HepG2 (cell line): Measurements from ENCODE around the gene MYO7A. TPM values are rescaled to one million over a fixed set of nuclear protein-coding genes. Genes with fewer than 3 reads are reported as not detected.

ENCODE experiments used
- BORCS8-MEF2B ChIP-seq: sonication (generic); formaldehyde crosslinking; IDR thresholded peaks from 2 replicates; pipeline ENCODE4 v1.8.0; 2022; ENCODE audit warnings: mild to moderate bottlenecking, missing genetic modification reagents
- CAMTA2 ChIP-seq: sonication (generic); formaldehyde crosslinking; IDR thresholded peaks from 2 replicates; pipeline ENCODE4 v1.4.0; 2020; ENCODE audit warnings: mild to moderate bottlenecking, missing genetic modification reagents, borderline replicate concordance
- HDAC2 ChIP-seq: sonication (generic); formaldehyde crosslinking; IDR thresholded peaks from 2 replicates; pipeline ENCODE4 v1.4.0; 2020; ENCODE audit warnings: missing genetic modification reagents
- IRF9 ChIP-seq: sonication (generic); formaldehyde crosslinking; IDR thresholded peaks from 2 replicates; pipeline ENCODE4 v1.8.0; 2022; ENCODE audit warnings: missing genetic modification reagents, mild to moderate bottlenecking, borderline replicate concordance
- NKX3-1 ChIP-seq: sonication (generic); formaldehyde crosslinking; IDR thresholded peaks from 2 replicates; pipeline ENCODE4 v1.5.0; 2020; ENCODE audit warnings: missing genetic modification reagents
- RARA ChIP-seq: IDR thresholded peaks from 2 replicates; pipeline ENCODE4 v1.6.1; 2016; ENCODE audit warnings: missing genetic modification reagents, missing compliant biosample characterization
- RBAK ChIP-seq: sonication (generic); formaldehyde crosslinking; IDR thresholded peaks from 2 replicates; pipeline ENCODE4 v1.5.1; 2020; ENCODE audit warnings: mild to moderate bottlenecking, missing genetic modification reagents
- RERE ChIP-seq: IDR thresholded peaks from 2 replicates; pipeline ENCODE4 v1.6.1; 2016; ENCODE audit warnings: low read depth, missing genetic modification reagents, missing compliant biosample characterization
- SIX4 ChIP-seq: sonication (generic); formaldehyde crosslinking; IDR thresholded peaks from 2 replicates; pipeline ENCODE4 v1.4.0; 2020; ENCODE audit warnings: missing genetic modification reagents
- SMAD3 ChIP-seq: sonication (generic); formaldehyde crosslinking; IDR thresholded peaks from 2 replicates; pipeline ENCODE4 v1.4.0; 2020; ENCODE audit warnings: missing genetic modification reagents
- SMARCE1 ChIP-seq: fragments of 450-650 bp; IDR thresholded peaks from 2 replicates; pipeline ENCODE4 v1.6.1; 2017; ENCODE audit warnings: borderline replicate concordance
- TEAD3 ChIP-seq: optimal IDR thresholded peaks from 2 replicates; pipeline ENCODE3; 2016; ENCODE audit warnings: borderline replicate concordance
- TMF1 ChIP-seq: sonication (generic); formaldehyde crosslinking; IDR thresholded peaks from 2 replicates; pipeline ENCODE4 v1.8.1; 2022; ENCODE audit warnings: low read depth, missing genetic modification reagents
- ZNF121 ChIP-seq: sonication (generic); formaldehyde crosslinking; IDR thresholded peaks from 2 replicates; pipeline ENCODE4 v1.5.0; 2020; ENCODE audit warnings: mild to moderate bottlenecking, missing genetic modification reagents
- ZNF33B ChIP-seq: sonication (generic); formaldehyde crosslinking; IDR thresholded peaks from 2 replicates; pipeline ENCODE4 v1.5.1; 2020; ENCODE audit warnings: mild to moderate bottlenecking, missing genetic modification reagents
- ZNF687 ChIP-seq: sonication (generic); formaldehyde crosslinking; IDR thresholded peaks from 2 replicates; pipeline ENCODE4 v1.5.1; 2020; ENCODE audit warnings: mild to moderate bottlenecking, missing genetic modification reagents, moderate library complexity
- ZNF841 ChIP-seq: sonication (generic); formaldehyde crosslinking; IDR thresholded peaks from 2 replicates; pipeline ENCODE4 v1.8.1; 2023; ENCODE audit warnings: missing genetic modification reagents, borderline replicate concordance
- ZSCAN30 ChIP-seq: sonication (generic); formaldehyde crosslinking; IDR thresholded peaks from 2 replicates; pipeline ENCODE4 v1.5.0; 2020; ENCODE audit warnings: mild to moderate bottlenecking, missing genetic modification reagents
- polyA plus RNA-seq, 8 experiments: library from polyadenylated mRNA; depleted of rRNA in 3 of 8; stranded (reverse) in 7 of 8; unstranded in 1 of 8; fragments of >200 nt; fragmentation: Illumina TruSeq in 4 of 8; extraction: Trizol in 4 of 8; gene quantifications; 2 replicates each; pipeline versions ENCODE4 v1.2.1 to v1.2.3, GENCODE V29; 2011 to 2016; ENCODE audit warnings: low read depth in 4 of 8, missing spikeins in 1 of 8, mixed read lengths in 1 of 8; ENCODE audit not compliant: insufficient read depth in 1 of 8
- total RNA-seq, 5 experiments: library from RNA; depleted of rRNA; stranded (reverse); fragments of >200 nt; fragmentation: Illumina TruSeq; extraction: Trizol; gene quantifications; 2 replicates each; pipeline ENCODE4 v1.2.3, GENCODE V29; 2016; ENCODE audit warnings: low read depth in 1 of 5

The MYO7A gene
- total and polyA plus RNA-seq, 2 of the 13 experiments (the other 11 are each of a cell fraction or from before 2014, with no cell fraction given): 7.5 to 10.0 TPM

- TF ChIP-seq RERE (CRISPR knock-in tag) (no peak), IRF9 (CRISPR knock-in tag) (peak; percentile 40; the same call in 1 of the 2 replicates), HDAC2 (peak; percentile 37; the same call in 1 of the 2 replicates), ZNF687 (CRISPR knock-in tag) (peak; percentile 82), BORCS8-MEF2B (no peak), SMARCE1 (no peak), ZNF33B (CRISPR knock-in tag) (no peak), ZNF841 (no peak), ZNF121 (no peak), CAMTA2 (CRISPR knock-in tag) (no peak), RARA (peak; percentile 74), TEAD3 (CRISPR knock-in tag) (peak; percentile 64), TMF1 (CRISPR knock-in tag) (no peak), ZSCAN30 (no peak), RBAK (CRISPR knock-in tag) (no peak), NKX3-1 (no peak), SIX4 (no peak), SMAD3 (CRISPR knock-in tag) (no peak)
These were observed 44.0 kb downstream of the MYO7A start (continued) for GRCh38 chr11:77171885-77172665.
